ENCODE data around the gene TBCE. TPM values are rescaled to one million over a fixed set of nuclear protein-coding genes. Genes with fewer than 3 reads are reported as not detected.

Gene TBCE
- total and polyA plus RNA-seq, 2 donors (not counting 1 experiment from before 2014, with no cell fraction given): 15.2 to 22.1 TPM

DNA sequence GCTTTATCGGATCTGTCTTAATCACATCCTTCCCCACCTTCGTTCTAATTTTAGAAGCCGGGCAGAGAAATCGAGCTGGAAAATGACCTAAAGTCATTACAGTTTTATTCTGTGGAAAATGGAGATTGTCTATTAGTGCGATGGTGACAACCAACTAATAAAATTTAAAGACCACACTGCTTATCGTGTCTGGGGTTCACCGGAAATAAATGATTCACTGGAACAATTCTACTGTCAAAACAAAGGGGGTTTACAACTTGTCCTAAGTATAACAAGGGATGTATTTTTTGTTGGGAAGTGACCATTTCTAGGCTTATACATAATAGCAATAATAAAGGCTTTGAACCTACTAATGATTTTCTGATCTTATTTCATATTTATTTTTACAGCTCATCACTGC is 81.4 kb downstream of the TBCE start:
- H3K27me3 ChIP-seq (replicated peaks in 1 of 4; ENCODE audit: control extremely low read depth in 1 of 4, control insufficient read depth in 3 of 4, insufficient read depth in 4 of 4, low read length in 3 of 4): no peaks in the 10 kb centered on the region
- Mint-ChIP-seq H3K27me3 (no peaks in the 10 kb centered on the region), H3K4me3 (no peak overlapping the region), H3K27ac (no peak overlapping the region), H3K9me3 (ENCODE audit: insufficient read depth) (no peaks in the 10 kb centered on the region), H3K4me1 (no peaks in the 10 kb centered on the region)
- no peaks in the 10 kb centered on the region for H3K79me2 ChIP-seq (ENCODE audit: control insufficient read depth, insufficient read depth, low read length)
- no peaks in the 10 kb centered on the region for H4K20me1 ChIP-seq (ENCODE audit: control insufficient read depth, insufficient read depth, low read length, poor library complexity, severe bottlenecking)
- no peaks in the 10 kb centered on the region for H3K9me3 ChIP-seq (ENCODE audit: control extremely low read depth in 1 of 3, control insufficient read depth in 2 of 3, insufficient read depth in 1 of 3, low read length in 2 of 3)
- POLR2A ChIA-PET: no interaction called here
- peaks cover 0 to 47% of the 10 kb centered on the region in 2 experiments for H3K36me3 ChIP-seq (replicated peaks in 1 of 2; ENCODE audit: control extremely low read depth in 1 of 2, control insufficient read depth in 1 of 2, extremely low read depth in 1 of 2, insufficient read depth in 2 of 2, low read length in 1 of 2)
- H2AFZ ChIP-seq (ENCODE audit: insufficient read depth, low read depth, low read length, poor library complexity, severe bottlenecking): no peak overlapping the region
- no peak overlapping the region for H3K9ac ChIP-seq (ENCODE audit: low read length)
- intact Hi-C loops (cut with micrococcal nuclease): no loop called here
- no peak for DNase-seq
- no peak for ATAC-seq (ENCODE audit: low read depth)
- H3K4me3 ChIP-seq (ENCODE audit: control extremely low read depth in 1 of 5, extremely low read depth in 1 of 5, insufficient read depth in 1 of 5, low read depth in 2 of 5, low read length in 4 of 5): no peak overlapping the region
- no CpG with 5 or more reads among the region's 7 CpGs for WGBS (ENCODE audit: insufficient coverage)
- TF ChIP-seq, protein P1, sequence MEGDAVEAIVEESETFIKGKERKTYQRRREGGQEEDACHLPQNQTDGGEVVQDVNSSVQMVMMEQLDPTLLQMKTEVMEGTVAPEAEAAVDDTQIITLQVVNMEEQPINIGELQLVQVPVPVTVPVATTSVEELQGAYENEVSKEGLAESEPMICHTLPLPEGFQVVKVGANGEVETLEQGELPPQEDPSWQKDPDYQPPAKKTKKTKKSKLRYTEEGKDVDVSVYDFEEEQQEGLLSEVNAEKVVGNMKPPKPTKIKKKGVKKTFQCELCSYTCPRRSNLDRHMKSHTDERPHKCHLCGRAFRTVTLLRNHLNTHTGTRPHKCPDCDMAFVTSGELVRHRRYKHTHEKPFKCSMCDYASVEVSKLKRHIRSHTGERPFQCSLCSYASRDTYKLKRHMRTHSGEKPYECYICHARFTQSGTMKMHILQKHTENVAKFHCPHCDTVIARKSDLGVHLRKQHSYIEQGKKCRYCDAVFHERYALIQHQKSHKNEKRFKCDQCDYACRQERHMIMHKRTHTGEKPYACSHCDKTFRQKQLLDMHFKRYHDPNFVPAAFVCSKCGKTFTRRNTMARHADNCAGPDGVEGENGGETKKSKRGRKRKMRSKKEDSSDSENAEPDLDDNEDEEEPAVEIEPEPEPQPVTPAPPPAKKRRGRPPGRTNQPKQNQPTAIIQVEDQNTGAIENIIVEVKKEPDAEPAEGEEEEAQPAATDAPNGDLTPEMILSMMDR (IDR thresholded peaks at IDR 0.05): no peak
- TF ChIP-seq EZH2 (IDR thresholded peaks at IDR 0.05; ENCODE audit: borderline replicate concordance, insufficient read depth, low read depth, low read length, poor library complexity, severe bottlenecking): no peak
- no peak overlapping the region for H3K4me2 ChIP-seq (replicated peaks; ENCODE audit: low read depth, low read length, poor library complexity, severe bottlenecking)
- no peak overlapping the region for H3K27ac ChIP-seq (ENCODE audit: low read length in 2 of 2)
- CTCF ChIA-PET: interaction anchor here (1.2 kb wide), 1 partner anchor 32 kb away, joined by 4 read pairs; no protein-coding TSS in a partner anchor
- H3K4me1 ChIP-seq (ENCODE audit: control insufficient read depth in 2 of 2, insufficient read depth in 2 of 2, low read length in 2 of 2): no peaks in the 10 kb centered on the region

DNA sequence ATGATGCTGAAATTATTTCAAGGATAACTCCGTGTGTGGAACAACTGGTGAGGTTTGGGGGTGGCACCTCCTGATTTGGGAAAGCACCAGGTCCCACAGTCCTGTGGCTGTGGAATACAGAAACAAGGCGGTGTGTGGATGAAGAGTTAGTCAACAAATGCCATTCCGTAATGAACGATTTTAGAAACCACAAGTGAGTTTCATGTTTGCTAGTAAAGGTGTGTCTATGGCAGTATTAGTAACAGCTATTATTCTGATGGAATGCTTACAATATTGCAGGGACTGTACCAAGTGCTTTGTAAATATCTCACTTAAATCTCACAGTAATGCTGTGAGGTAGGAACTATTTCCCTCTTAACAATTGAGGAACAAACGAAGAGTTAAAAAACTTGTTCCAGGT is 83.2 kb downstream of the TBCE start:
- Mint-ChIP-seq H3K27ac (no peak overlapping the region), H3K27me3 (no peaks in the 10 kb centered on the region), H3K4me3 (no peak overlapping the region), H3K9me3 (ENCODE audit: insufficient read depth) (no peaks in the 10 kb centered on the region), H3K4me1 (no peaks in the 10 kb centered on the region)
- H4K20me1 ChIP-seq (ENCODE audit: control insufficient read depth, insufficient read depth, low read length, poor library complexity, severe bottlenecking): no peaks in the 10 kb centered on the region
- no peaks in the 10 kb centered on the region for H3K9me3 ChIP-seq (ENCODE audit: control extremely low read depth in 1 of 3, control insufficient read depth in 2 of 3, insufficient read depth in 1 of 3, low read length in 2 of 3)
- no peaks in the 10 kb centered on the region for H3K27me3 ChIP-seq (replicated peaks in 1 of 4; ENCODE audit: control extremely low read depth in 1 of 4, control insufficient read depth in 3 of 4, insufficient read depth in 4 of 4, low read length in 3 of 4)
- H3K79me2 ChIP-seq (ENCODE audit: control insufficient read depth, insufficient read depth, low read length): no peaks in the 10 kb centered on the region
- intact Hi-C loops (cut with micrococcal nuclease): no loop called here
- H2AFZ ChIP-seq (ENCODE audit: insufficient read depth, low read depth, low read length, poor library complexity, severe bottlenecking): no peak overlapping the region
- ATAC-seq (ENCODE audit: low read depth) (no peak), DNase-seq (no peak)
- H3K4me1 ChIP-seq (ENCODE audit: control insufficient read depth in 2 of 2, insufficient read depth in 2 of 2, low read length in 2 of 2): no peaks in the 10 kb centered on the region
- TF ChIP-seq, protein P1 (IDR thresholded peaks at IDR 0.05): no peak
- no peak for TF ChIP-seq EZH2 (IDR thresholded peaks at IDR 0.05; ENCODE audit: borderline replicate concordance, insufficient read depth, low read depth, low read length, poor library complexity, severe bottlenecking)
- CTCF ChIA-PET: interaction anchor here (1.4 kb wide), 1 partner anchor 35 kb away, joined by 3 read pairs; no protein-coding TSS in a partner anchor
- POLR2A ChIA-PET: no interaction called here
- WGBS (ENCODE audit: insufficient coverage): 100% methylated on average over 3 of the region's 5 CpGs
- H3K36me3 ChIP-seq (replicated peaks in 1 of 2; ENCODE audit: control extremely low read depth in 1 of 2, control insufficient read depth in 1 of 2, extremely low read depth in 1 of 2, insufficient read depth in 2 of 2, low read length in 1 of 2): peaks cover 1 to 35% of the 10 kb centered on the region in 2 experiments
- no peak overlapping the region for H3K4me3 ChIP-seq (ENCODE audit: control extremely low read depth in 1 of 5, extremely low read depth in 1 of 5, insufficient read depth in 1 of 5, low read depth in 2 of 5, low read length in 4 of 5)
- no peak overlapping the region for H3K4me2 ChIP-seq (replicated peaks; ENCODE audit: low read depth, low read length, poor library complexity, severe bottlenecking)
- H3K9ac ChIP-seq (ENCODE audit: low read length): no peak overlapping the region
- no peak overlapping the region for H3K27ac ChIP-seq (ENCODE audit: low read length in 2 of 2)

Data from B cell (primary cell).